Left lung (tissue), 10 donors: ENCODE data around the gene DEFB128. TPM values are rescaled to one million over a fixed set of nuclear protein-coding genes. Genes with fewer than 3 reads are reported as not detected.
"Not testable (repeated sequence)": the region's sequence is repeated elsewhere in the genome, so short reads cannot be mapped to it uniquely, and the experiment has no call there.

ENCODE experiments used
- ATAC-seq: fragments of 200-7000 bp; cut with Tn5 transposase; one replicate; pipeline ENCODE4 v1.9.1; 2020; ENCODE audit warnings: moderate library complexity
- DNase-seq, 4 donors: peaks; one replicate each; pipeline ENCODE4 v3.0.0-alpha.2; 2013 to 2020
- H3K27ac ChIP-seq, 2 donors: fragments of 200-600 bp; sonication (generic) in 1 of 2; one replicate each; pipeline versions ENCODE4 v1.5.0 to v1.8.0; 2020 to 2021
- H3K27me3 ChIP-seq, 2 donors: fragments of 200-600 bp; sonication (generic) in 1 of 2; one replicate each; pipeline versions ENCODE4 v1.5.0 to v1.8.0; 2020 to 2021
- H3K36me3 ChIP-seq, 2 donors: fragments of 200-600 bp; sonication (generic) in 1 of 2; one replicate each; pipeline versions ENCODE4 v1.5.0 to v1.8.0; 2020 to 2021
- H3K4me1 ChIP-seq, 2 donors: fragments of 200-600 bp; one replicate each; pipeline ENCODE4 v1.8.0; 2021
- H3K4me3 ChIP-seq, 2 donors: fragments of 200-600 bp; sonication (generic) in 1 of 2; one replicate each; pipeline versions ENCODE4 v1.5.0 to v1.8.0; 2020 to 2021; ENCODE audit warnings: mild to moderate bottlenecking in 1 of 2
- H3K9me3 ChIP-seq, 2 donors: fragments of 200-600 bp; sonication (generic) in 1 of 2; one replicate each; pipeline versions ENCODE4 v1.5.0 to v1.8.0; 2020 to 2021
- CTCF ChIP-seq, 2 donors: fragments of 200-600 bp; sonication (generic) in 1 of 2; IDR thresholded peaks; one replicate each; pipeline versions ENCODE4 v1.5.0 to v1.8.0; 2021; ENCODE audit warnings: antibody characterized with exemption in 2 of 2
- intact Hi-C, 2 donors: fragments of 100-400 bp; cut with DNase I; formaldehyde crosslinking; loops; one replicate each; pipeline versions ENCODE4 v1.11.2 to v1.14.2; 2022
- polyA plus RNA-seq, 6 donors: library from polyadenylated mRNA; unstranded; fragments of 120-200 nt; gene quantifications; one replicate each; pipeline ENCODE4 v1.2.1, GENCODE V29; 2013; ENCODE audit not compliant: insufficient read length in 6 of 6
- total RNA-seq, 2 donors: library from RNA; stranded (reverse); fragmentation: NEBNext Ultra II Directional; extraction: Animal tissue kit (Norgen Biotek cat#: 25700); gene quantifications; one replicate each; pipeline ENCODE4 v1.2.1, GENCODE V29; 2021
- donor health status: DM: no; HTN: yes; CAD: no.
- donor health status: DM: no; HTN: no; CAD: no.

DEFB128 gene
- total and polyA plus RNA-seq, 8 donors = not detected

GRCh38 chr20:226958-227357 is 37.4 kb upstream of the DEFB128 start, which contains the start of gene DEFB129:
TSS of gene DEFB129 (plus strand) at chr20:227258. CDS start at chr20:227289, 31 bp downstream.
- intact Hi-C loops = no loop called here
- H3K4me1 ChIP-seq = no peaks in the 10 kb centered on the region
- H3K27ac ChIP-seq = no peak within 1 kb of the TSS

GRCh38 chr20:225879-226278 is 36.4 kb upstream of the DEFB128 start:
- H3K27me3 ChIP-seq, H3K4me1 ChIP-seq, H3K36me3 ChIP-seq, H3K27ac ChIP-seq, H3K9me3 ChIP-seq, H3K4me3 ChIP-seq, intact Hi-C loops, DNase-seq, ATAC-seq: not testable (repeated sequence)

More at GRCh38 chr20:226958-227357, 37.4 kb upstream of the DEFB128 start, which contains the start of gene DEFB129:
- TF ChIP-seq CTCF (IDR thresholded peaks at IDR 0.05) = no peak
- Histone ChIP-seq H3K36me3 (no peaks in the 10 kb centered on the region), H3K9me3 (no peaks in the 10 kb centered on the region), H3K27me3 (no peaks in the 10 kb centered on the region), H3K4me3 (no peak within 1 kb of the TSS)
- no peak for ATAC-seq
- no peak for DNase-seq

GRCh38 chr20:221258-221830 is 31.8 kb upstream of the DEFB128 start:
- peaks cover 0 to 29% of the 10 kb centered on the region in 2 donors for H3K27me3 ChIP-seq
- no peak overlapping the region for H3K4me3 ChIP-seq
- intact Hi-C loops = no loop called here
- DNase-seq (no peak), ATAC-seq (no peak)
- no peaks in the 10 kb centered on the region for H3K4me1 ChIP-seq
- no peaks in the 10 kb centered on the region for H3K9me3 ChIP-seq
- no peak overlapping the region for H3K27ac ChIP-seq
- no peaks in the 10 kb centered on the region for H3K36me3 ChIP-seq
- no peak for TF ChIP-seq CTCF (IDR thresholded peaks at IDR 0.05)

GRCh38 chr20:219290-220115 is 30.0 kb upstream of the DEFB128 start:
- Histone ChIP-seq H3K27me3 (peaks cover 0 to 29% of the 10 kb centered on the region in 2 donors), H3K27ac (no peak overlapping the region), H3K36me3 (no peaks in the 10 kb centered on the region), H3K4me1 (no peaks in the 10 kb centered on the region), H3K9me3 (no peaks in the 10 kb centered on the region), H3K4me3 (no peak overlapping the region)
- ATAC-seq (peak; percentile 80), DNase-seq (peak in 1 of 4 donors; percentile 29)
- intact Hi-C loops = no loop called here
- peak in 1 of 2 donors; percentile 24 for TF ChIP-seq CTCF (IDR thresholded peaks at IDR 0.05)

- no peaks in the 10 kb centered on the region for H3K36me3 ChIP-seq
- peaks cover 0 to 37% of the 10 kb centered on the region in 2 donors for H3K27me3 ChIP-seq
- no peaks in the 10 kb centered on the region for H3K9me3 ChIP-seq
- no peak for TF ChIP-seq CTCF (IDR thresholded peaks at IDR 0.05)
- no peak overlapping the region for H3K4me3 ChIP-seq
- ATAC-seq = no peak
- intact Hi-C loops = no loop called here
- no peaks in the 10 kb centered on the region for H3K4me1 ChIP-seq
- DNase-seq = no peak
- no peak overlapping the region for H3K27ac ChIP-seq
Measured at GRCh38 chr20:217266-217665, 27.8 kb upstream of the DEFB128 start.
